Measurements from ENCODE around the gene FSIP2. TPM values are rescaled to one million over a fixed set of nuclear protein-coding genes. Genes with fewer than 3 reads are reported as not detected.

FSIP2 gene
- 1.7 to 6.6 TPM (median 4.5 TPM) in 3 replicates for total RNA-seq
- long read RNA-seq: 0 reads

GRCh38 chr2:185738679-185739472 is at the start of gene FSIP2:
Gene FSIP2, plus strand, starts transcription at chr2:185738804. Its CDS starts 91 bp downstream, at chr2:185738895.
- Mint-ChIP-seq H3K36me3 (ENCODE audit: low read depth) (no peaks in the 10 kb centered on the region), H3K9me3 (ENCODE audit: low read depth) (no peaks in the 10 kb centered on the region), H3K4me1 (ENCODE audit: low read depth) (peaks cover 10% of the 10 kb centered on the region), H3K27me3 (ENCODE audit: low read depth) (no peaks in the 10 kb centered on the region), H3K4me3 (ENCODE audit: unreplicated experiment) (peak within 1 kb of the TSS; percentile 80), H3K27ac (ENCODE audit: unreplicated experiment) (peak within 1 kb of the TSS; percentile 60)
- TF ChIP-seq CTCF (IDR thresholded peaks at IDR 0.05): peak; percentile 99
- peak; percentile 90 for DNase-seq (ENCODE audit: low spot score)

- no peak overlapping the region for H3K27ac Mint-ChIP-seq (ENCODE audit: unreplicated experiment)
- no peak for TF ChIP-seq CTCF (IDR thresholded peaks at IDR 0.05)
- no peak overlapping the region for H3K4me3 Mint-ChIP-seq (ENCODE audit: unreplicated experiment)
- no peaks in the 10 kb centered on the region for H3K27me3 Mint-ChIP-seq (ENCODE audit: low read depth)
- no peaks in the 10 kb centered on the region for H3K4me1 Mint-ChIP-seq (ENCODE audit: low read depth)
- peaks cover 11% of the 10 kb centered on the region for H3K9me3 Mint-ChIP-seq (ENCODE audit: low read depth)
- DNase-seq (ENCODE audit: low spot score): no peak
- H3K36me3 Mint-ChIP-seq (ENCODE audit: low read depth): peaks cover 2% of the 10 kb centered on the region
Measured at GRCh38 chr2:185689906-185690539, 48.6 kb upstream of the FSIP2 start.

- no peak for TF ChIP-seq CTCF (IDR thresholded peaks at IDR 0.05)
- no peaks in the 10 kb centered on the region for H3K9me3 Mint-ChIP-seq (ENCODE audit: low read depth)
- no peaks in the 10 kb centered on the region for H3K4me1 Mint-ChIP-seq (ENCODE audit: low read depth)
- no peaks in the 10 kb centered on the region for H3K27me3 Mint-ChIP-seq (ENCODE audit: low read depth)
- DNase-seq (ENCODE audit: low spot score): no peak
- H3K27ac Mint-ChIP-seq (ENCODE audit: unreplicated experiment): no peak overlapping the region
- H3K4me3 Mint-ChIP-seq (ENCODE audit: unreplicated experiment): no peak overlapping the region
- no peaks in the 10 kb centered on the region for H3K36me3 Mint-ChIP-seq (ENCODE audit: low read depth)
Measured at GRCh38 chr2:185695711-185696235, 42.8 kb upstream of the FSIP2 start.

- no peaks in the 10 kb centered on the region for H3K4me1 Mint-ChIP-seq (ENCODE audit: low read depth)
- TF ChIP-seq CTCF (IDR thresholded peaks at IDR 0.05): no peak
- no peak for DNase-seq (ENCODE audit: low spot score)
- no peak overlapping the region for H3K27ac Mint-ChIP-seq (ENCODE audit: unreplicated experiment)
- no peak overlapping the region for H3K4me3 Mint-ChIP-seq (ENCODE audit: unreplicated experiment)
- no peaks in the 10 kb centered on the region for H3K27me3 Mint-ChIP-seq (ENCODE audit: low read depth)
- H3K36me3 Mint-ChIP-seq (ENCODE audit: low read depth): no peaks in the 10 kb centered on the region
- H3K9me3 Mint-ChIP-seq (ENCODE audit: low read depth): peaks cover 12% of the 10 kb centered on the region
Measured at GRCh38 chr2:185700883-185701282, 37.7 kb upstream of the FSIP2 start.

GRCh38 chr2:185734658-185735057 is 3.9 kb upstream of the FSIP2 start:
- Mint-ChIP-seq H3K27ac (ENCODE audit: unreplicated experiment) (no peak overlapping the region), H3K4me1 (ENCODE audit: low read depth) (peaks cover 10% of the 10 kb centered on the region)
- TF ChIP-seq CTCF (IDR thresholded peaks at IDR 0.05): no peak

More at GRCh38 chr2:185734658-185735057, 3.9 kb upstream of the FSIP2 start:
- DNase-seq (ENCODE audit: low spot score): no peak
- Mint-ChIP-seq H3K27me3 (ENCODE audit: low read depth) (no peaks in the 10 kb centered on the region), H3K4me3 (ENCODE audit: unreplicated experiment) (no peak overlapping the region), H3K36me3 (ENCODE audit: low read depth) (no peaks in the 10 kb centered on the region), H3K9me3 (ENCODE audit: low read depth) (no peaks in the 10 kb centered on the region)

Data from chondrocyte (in vitro differentiated cells).